ENCODE measurements around the gene LRRC26. TPM values are rescaled to one million over a fixed set of nuclear protein-coding genes. Genes with fewer than 3 reads are reported as not detected.

LRRC26 gene
- total and polyA plus RNA-seq, 7 donors, result 0.68 to 6.3 (median 1.3) TPM; not detected in 3

GRCh38 chr9:137198902-137199283 is 29.0 kb upstream of the LRRC26 start:
- H3K9me3 ChIP-seq, result no peaks in the 10 kb centered on the region
- no peaks in the 10 kb centered on the region for H3K27me3 ChIP-seq
- H3K4me1 ChIP-seq, result peaks cover 0 to 55% (median 54%) of the 10 kb centered on the region in 4 donors
- TF ChIP-seq, protein P1, sequence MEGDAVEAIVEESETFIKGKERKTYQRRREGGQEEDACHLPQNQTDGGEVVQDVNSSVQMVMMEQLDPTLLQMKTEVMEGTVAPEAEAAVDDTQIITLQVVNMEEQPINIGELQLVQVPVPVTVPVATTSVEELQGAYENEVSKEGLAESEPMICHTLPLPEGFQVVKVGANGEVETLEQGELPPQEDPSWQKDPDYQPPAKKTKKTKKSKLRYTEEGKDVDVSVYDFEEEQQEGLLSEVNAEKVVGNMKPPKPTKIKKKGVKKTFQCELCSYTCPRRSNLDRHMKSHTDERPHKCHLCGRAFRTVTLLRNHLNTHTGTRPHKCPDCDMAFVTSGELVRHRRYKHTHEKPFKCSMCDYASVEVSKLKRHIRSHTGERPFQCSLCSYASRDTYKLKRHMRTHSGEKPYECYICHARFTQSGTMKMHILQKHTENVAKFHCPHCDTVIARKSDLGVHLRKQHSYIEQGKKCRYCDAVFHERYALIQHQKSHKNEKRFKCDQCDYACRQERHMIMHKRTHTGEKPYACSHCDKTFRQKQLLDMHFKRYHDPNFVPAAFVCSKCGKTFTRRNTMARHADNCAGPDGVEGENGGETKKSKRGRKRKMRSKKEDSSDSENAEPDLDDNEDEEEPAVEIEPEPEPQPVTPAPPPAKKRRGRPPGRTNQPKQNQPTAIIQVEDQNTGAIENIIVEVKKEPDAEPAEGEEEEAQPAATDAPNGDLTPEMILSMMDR (IDR thresholded peaks at IDR 0.05), result no peak
- TF ChIP-seq EP300 (IDR thresholded peaks at IDR 0.05), result no peak
- no peak for TF ChIP-seq POLR2A (IDR thresholded peaks at IDR 0.05)
- no peak for TF ChIP-seq POLR2AphosphoS5 (IDR thresholded peaks at IDR 0.05)
- no peak overlapping the region for H3K27ac ChIP-seq
- H3K36me3 ChIP-seq, result no peaks in the 10 kb centered on the region
- no peak for DNase-seq
- no peak overlapping the region for H3K4me3 ChIP-seq
- 19 to 68% methylated on average over 11 of the region's 11 CpGs for WGBS, 2 donors
- intact Hi-C loops (cut with DNase I), result no loop called here

GRCh38 chr9:137198051-137198901 is 28.4 kb upstream of the LRRC26 start:
- Histone ChIP-seq H3K4me3 (no peak overlapping the region), H3K27me3 (no peaks in the 10 kb centered on the region), H3K4me1 (peaks cover 0 to 49% (median 48%) of the 10 kb centered on the region in 4 donors), H3K27ac (no peak overlapping the region), H3K9me3 (no peaks in the 10 kb centered on the region), H3K36me3 (no peaks in the 10 kb centered on the region)
- 19 to 73% methylated on average over 19 of the region's 19 CpGs for WGBS, 2 donors
- DNase-seq, result no peak
- TF ChIP-seq, protein P1 (IDR thresholded peaks at IDR 0.05), result no peak
- intact Hi-C loops (cut with DNase I), result no loop called here

DNA sequence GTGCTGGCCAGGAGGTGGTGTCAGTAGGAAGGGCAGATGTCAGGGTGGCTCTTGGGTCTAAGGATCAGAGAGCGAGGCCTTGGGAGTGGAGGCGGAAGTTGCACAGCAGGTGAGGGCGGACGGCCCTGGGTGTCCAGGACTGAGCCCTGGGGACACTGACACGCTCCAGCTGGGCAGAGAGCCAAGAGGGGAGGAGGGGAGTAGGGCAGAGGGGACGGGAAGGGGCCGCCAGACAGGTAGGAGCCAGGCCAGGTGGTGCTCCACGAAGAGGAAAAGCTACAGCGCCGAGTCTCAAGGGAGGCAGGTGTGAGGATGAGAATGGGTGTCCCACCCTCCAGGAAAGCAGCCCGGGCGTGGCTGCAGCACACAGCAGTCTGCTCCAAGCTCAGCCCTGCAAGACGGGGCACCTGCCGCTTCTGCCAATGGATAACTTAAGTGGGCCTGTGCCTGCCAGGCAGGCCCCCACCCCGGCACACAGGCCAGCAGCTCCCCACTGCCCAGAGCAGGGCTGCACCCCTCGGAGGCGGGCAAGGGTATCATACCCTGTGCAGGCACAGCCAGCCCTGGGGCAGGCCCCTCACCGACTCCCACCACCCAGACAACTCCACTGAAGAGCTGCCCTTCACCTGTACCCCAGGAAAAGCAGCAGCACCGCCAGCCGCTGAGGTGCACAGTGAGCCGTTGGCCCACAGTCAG is 25.8 kb upstream of the LRRC26 start:
- Histone ChIP-seq H3K4me1 (peaks cover 0 to 30% (median 29%) of the 10 kb centered on the region in 4 donors), H3K4me3 (no peak overlapping the region), H3K9me3 (no peaks in the 10 kb centered on the region), H3K36me3 (peaks cover 0 to 16% (median 4%) of the 10 kb centered on the region in 4 donors), H3K27ac (no peak overlapping the region), H3K27me3 (no peaks in the 10 kb centered on the region)
- TF ChIP-seq POLR2A (IDR thresholded peaks at IDR 0.05) (no peak), EP300 (IDR thresholded peaks at IDR 0.05) (no peak), POLR2AphosphoS5 (IDR thresholded peaks at IDR 0.05) (no peak)
- TF ChIP-seq, protein P1 (IDR thresholded peaks at IDR 0.05), result no peak
- DNase-seq, result no peak
- intact Hi-C loops (cut with DNase I), result no loop called here
- 18 to 70% methylated on average over 21 of the region's 21 CpGs for WGBS, 2 donors

GRCh38 chr9:137194909-137195308 is 25.1 kb upstream of the LRRC26 start:
- H3K36me3 ChIP-seq, result peaks cover 0 to 24% (median 8%) of the 10 kb centered on the region in 4 donors
- no peak for DNase-seq
- TF ChIP-seq, protein P1 (IDR thresholded peaks at IDR 0.05), result no peak
- TF ChIP-seq POLR2A (IDR thresholded peaks at IDR 0.05) (no peak), EP300 (IDR thresholded peaks at IDR 0.05) (no peak), POLR2AphosphoS5 (IDR thresholded peaks at IDR 0.05) (no peak)
- H3K27ac ChIP-seq, result no peak overlapping the region
- no peaks in the 10 kb centered on the region for H3K27me3 ChIP-seq
- 15 to 66% methylated on average over 10 of the region's 10 CpGs for WGBS, 2 donors
- H3K9me3 ChIP-seq, result no peaks in the 10 kb centered on the region
- H3K4me1 ChIP-seq, result peaks cover 0 to 38% (median 36%) of the 10 kb centered on the region in 4 donors
- intact Hi-C loops (cut with DNase I), result no loop called here
- H3K4me3 ChIP-seq, result no peak overlapping the region

Measured in sigmoid colon (tissue), 7 donors.